GM10266 (cell line): ENCODE data around the gene COLEC11.

Experiments
- DNase-seq: peaks from one replicate; pipeline ENCODE4 v3.0.0; 2012; ENCODE audit errors: extremely low spot score
- TF ChIP-seq, protein P1 (sequence below): IDR thresholded peaks from 2 replicates; pipeline ENCODE4 v1.5.1; 2012; ENCODE audit warnings: mild to moderate bottlenecking, low read depth; ENCODE audit not compliant: control insufficient read depth, insufficient read depth; ENCODE audit errors: missing control alignments

COLEC11 gene

DNA sequence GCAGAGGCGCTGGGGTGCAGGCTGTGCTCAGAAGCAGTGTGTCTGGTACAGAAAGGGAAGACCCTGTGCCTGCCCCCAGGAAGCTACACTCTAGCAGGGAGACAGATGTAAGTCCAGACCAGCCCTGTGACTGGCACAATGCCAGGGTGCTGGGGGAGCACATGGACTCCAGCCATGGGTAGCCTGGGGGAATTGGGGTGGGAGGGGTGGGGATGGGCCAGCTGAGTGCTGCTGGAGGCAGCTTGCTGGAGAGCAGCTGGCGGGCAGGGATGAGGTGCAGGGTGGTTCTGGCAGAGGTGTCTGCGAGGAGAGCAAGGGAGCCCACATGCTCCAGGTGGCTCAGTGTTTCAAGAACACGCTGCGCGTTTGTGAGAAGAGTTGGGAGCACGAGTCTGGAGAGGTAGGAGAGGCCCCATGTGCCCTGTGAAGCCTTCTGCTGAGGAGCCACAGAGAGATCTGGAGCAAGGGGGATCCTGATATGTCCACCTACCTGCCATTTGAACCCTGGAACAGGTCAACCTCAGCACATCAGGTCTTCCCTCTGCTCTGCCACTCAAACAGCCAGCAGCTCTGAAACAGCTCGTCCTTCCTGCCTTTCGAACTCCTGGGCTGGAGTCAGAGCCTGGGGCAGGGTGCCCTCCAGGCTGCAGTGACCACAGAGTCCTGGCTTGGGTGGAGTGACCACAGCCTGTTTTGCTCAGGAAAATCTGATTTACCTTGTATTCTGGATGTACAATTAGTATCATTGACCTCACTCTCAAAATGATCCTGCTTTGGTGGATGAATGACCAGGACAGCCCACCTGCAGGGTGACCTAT is 78.2 kb downstream of the COLEC11 start:
- TF ChIP-seq, protein P1, sequence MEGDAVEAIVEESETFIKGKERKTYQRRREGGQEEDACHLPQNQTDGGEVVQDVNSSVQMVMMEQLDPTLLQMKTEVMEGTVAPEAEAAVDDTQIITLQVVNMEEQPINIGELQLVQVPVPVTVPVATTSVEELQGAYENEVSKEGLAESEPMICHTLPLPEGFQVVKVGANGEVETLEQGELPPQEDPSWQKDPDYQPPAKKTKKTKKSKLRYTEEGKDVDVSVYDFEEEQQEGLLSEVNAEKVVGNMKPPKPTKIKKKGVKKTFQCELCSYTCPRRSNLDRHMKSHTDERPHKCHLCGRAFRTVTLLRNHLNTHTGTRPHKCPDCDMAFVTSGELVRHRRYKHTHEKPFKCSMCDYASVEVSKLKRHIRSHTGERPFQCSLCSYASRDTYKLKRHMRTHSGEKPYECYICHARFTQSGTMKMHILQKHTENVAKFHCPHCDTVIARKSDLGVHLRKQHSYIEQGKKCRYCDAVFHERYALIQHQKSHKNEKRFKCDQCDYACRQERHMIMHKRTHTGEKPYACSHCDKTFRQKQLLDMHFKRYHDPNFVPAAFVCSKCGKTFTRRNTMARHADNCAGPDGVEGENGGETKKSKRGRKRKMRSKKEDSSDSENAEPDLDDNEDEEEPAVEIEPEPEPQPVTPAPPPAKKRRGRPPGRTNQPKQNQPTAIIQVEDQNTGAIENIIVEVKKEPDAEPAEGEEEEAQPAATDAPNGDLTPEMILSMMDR: no peak
- no peak for DNase-seq

DNA sequence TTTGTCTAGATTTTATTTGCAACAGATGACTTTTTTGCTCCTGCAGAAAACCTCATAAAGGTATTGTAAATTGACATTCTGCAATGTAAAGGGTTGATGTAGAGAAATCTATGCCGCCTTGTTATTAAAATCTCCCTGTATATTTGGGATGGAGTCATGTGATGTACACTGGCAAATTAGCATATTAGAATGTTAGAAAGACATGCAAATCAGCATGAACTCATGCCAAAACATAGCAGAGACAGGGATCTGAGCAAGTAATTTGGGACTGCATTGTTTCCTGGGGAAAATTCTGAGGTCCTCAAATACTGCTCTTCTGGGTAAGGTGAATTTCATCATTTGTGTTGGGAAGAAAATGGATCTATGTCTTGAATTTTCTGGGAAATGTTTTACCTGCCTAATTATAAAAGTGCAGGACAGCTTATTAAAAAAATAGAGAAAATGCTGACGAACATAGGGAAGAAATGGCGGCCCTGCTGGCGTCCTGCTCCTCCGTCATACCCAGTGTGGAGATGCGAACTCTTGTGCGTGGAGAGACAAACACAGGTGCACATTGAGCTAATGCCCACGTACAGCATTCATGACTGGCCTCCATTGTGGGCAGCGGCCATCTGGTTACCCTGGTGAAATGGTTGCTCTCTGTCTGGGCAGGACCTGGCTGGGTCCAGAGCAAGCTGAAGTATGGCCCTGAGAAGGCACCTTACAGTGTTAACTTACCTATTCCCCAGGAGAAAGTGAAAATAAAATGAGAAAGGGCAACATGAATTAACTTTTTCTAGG is 79.3 kb downstream of the COLEC11 start:
- TF ChIP-seq, protein P1: no peak

DNA sequence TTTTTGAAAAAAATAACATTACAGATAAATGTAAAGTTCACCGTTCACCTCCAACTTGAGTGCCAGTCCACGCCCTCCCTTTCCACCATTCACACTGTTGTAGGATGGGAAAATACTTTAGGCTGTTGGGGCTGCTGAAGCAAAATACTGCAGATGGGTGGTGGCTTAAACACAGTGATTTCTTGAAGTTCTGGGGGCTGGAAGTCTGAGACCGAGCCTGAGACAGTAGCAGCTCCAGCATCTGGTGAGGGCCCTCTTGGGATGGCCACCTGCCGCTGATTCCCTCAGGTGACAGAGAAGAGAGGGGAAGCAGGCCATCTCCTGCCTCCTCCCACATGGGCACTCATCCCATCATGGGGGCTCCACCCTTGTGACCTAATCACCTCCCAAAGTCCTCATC is 80.8 kb downstream of the COLEC11 start:
- no peak for DNase-seq
- TF ChIP-seq, protein P1: no peak

More for the DNA sequence above, 79.3 kb downstream of the COLEC11 start:
- no peak for DNase-seq

- no peak for DNase-seq
- TF ChIP-seq, protein P1: no peak
These were observed 82.5 kb downstream of the COLEC11 start for GRCh38 chr2:3677436-3677835.

DNA sequence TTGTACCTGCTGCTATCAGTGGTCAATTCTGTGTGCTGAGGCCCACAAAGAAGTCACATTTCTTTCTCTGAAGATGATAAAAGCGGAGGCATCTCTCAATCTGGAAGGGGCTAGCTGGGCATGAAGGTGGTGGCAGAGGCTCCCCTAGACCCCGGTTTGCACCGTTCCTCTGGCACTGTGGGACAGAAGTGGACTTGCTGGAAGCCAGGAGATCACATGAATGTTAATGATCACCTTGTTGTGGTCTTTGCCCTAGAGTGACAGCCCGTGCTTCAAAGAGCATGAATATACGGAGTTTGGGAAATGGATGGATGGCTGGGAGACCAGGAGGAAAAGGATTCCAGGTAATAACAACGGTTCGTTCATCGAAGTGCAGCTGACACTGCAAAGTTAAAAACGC is 83.3 kb downstream of the COLEC11 start:
- TF ChIP-seq, protein P1: no peak

GRCh38 chr2:3679180-3679579 is 84.3 kb downstream of the COLEC11 start:
- TF ChIP-seq, protein P1: no peak
- no peak for DNase-seq

More for the DNA sequence above, 83.3 kb downstream of the COLEC11 start:
- DNase-seq: no peak
